ENCODE results near the gene LIG4. TPM values are rescaled to one million over a fixed set of nuclear protein-coding genes. Genes with fewer than 3 reads are reported as not detected.

The LIG4 gene
- 10 to 100 TPM in 4 of 6 donors, 1 to 10 TPM in 2; 8.7 to 13.2 (median 11.2) TPM for polyA plus RNA-seq (ENCODE audit: low read depth in 6 of 6)

DNA sequence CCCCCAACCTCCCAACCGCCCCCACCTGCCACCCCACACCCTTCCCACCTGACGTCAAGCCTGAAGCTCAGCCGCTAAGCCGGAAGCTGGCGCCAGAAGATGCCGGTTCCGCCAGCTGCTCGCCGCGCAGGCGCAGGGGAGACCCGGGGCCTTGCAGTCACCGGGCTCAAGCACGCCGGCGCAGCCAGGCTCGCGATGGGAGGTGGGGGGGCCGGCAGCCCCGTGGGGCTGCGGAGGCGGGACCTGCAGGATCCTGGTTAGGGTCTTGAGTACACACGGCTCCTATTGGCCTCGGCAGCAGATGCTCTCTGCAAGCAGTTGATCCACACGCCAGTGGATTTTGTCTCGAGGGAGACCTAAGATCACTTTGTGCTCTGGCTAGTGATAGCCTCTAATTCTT is at the start of gene LIG4:
Gene LIG4, minus strand, starts transcription at position 101 of the 400 bp plus-strand sequence. CDS start 4,268 bp downstream, outside the sequence.
- peak; percentile 60 to 68 for ATAC-seq (ENCODE audit: low read depth in 2 of 2)
- Mint-ChIP-seq H3K4me1 (peaks cover 38 to 76% (median 48%) of the 10 kb centered on the region in 3 donors), H3K9me3 (no peaks in the 10 kb centered on the region), H3K27ac (peak within 1 kb of the TSS; percentile 94 to 98 (median 97)), H3K36me3 (peaks cover 6% of the 10 kb centered on the region in 2 donors), H3K4me3 (peak within 1 kb of the TSS; percentile 83 to 100 (median 96)), H3K27me3 (no peaks in the 10 kb centered on the region)
- peak; percentile 94 for DNase-seq

DNA sequence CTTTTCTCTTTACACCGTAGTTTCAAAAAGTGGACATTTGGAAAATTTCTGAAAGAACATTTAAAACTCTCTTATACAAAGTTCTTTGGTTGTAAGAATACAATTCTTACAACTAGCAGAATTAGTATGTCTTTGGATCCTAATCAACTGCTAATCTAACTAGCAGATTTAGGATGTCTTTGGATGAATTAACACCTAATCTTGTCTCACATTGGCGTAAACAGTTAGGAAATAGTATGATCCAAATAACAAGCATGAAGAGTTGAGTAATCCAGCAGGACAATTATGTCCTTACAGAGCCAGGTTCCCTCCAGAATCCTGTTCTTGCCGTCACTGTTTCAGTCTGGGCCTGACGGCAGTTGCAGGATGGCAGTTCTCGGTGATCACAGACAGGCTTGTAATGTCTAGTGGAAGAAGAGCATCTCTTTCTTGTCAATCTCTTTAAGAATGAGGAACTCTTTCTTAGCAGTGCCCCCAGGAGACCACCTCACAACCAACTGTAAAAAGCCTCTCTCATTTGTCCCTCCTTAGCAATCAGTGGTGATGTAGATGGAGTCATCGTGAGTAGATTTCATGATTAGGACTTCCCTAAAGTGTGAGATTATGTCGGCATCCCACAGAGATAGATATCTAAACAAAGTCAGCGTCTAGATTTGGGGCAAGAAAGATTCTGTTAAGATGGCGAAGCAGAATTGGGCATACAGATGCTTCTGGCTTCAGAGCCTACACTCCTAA is 48.5 kb upstream of the LIG4 start:
- H3K4me1 Mint-ChIP-seq: peaks cover 16 to 25% (median 18%) of the 10 kb centered on the region in 3 donors
- no peak for DNase-seq
- peaks cover 7 to 11% of the 10 kb centered on the region in 2 donors for H3K36me3 Mint-ChIP-seq
- H3K27ac Mint-ChIP-seq: peak overlapping the region in 1 of 6 donors; percentile 47
- no peak overlapping the region for H3K4me3 Mint-ChIP-seq
- H3K27me3 Mint-ChIP-seq: no peaks in the 10 kb centered on the region
- ATAC-seq (ENCODE audit: low read depth in 2 of 2): no peak
- H3K9me3 Mint-ChIP-seq: peaks cover 0 to 4% (median 0%) of the 10 kb centered on the region in 7 donors

DNA sequence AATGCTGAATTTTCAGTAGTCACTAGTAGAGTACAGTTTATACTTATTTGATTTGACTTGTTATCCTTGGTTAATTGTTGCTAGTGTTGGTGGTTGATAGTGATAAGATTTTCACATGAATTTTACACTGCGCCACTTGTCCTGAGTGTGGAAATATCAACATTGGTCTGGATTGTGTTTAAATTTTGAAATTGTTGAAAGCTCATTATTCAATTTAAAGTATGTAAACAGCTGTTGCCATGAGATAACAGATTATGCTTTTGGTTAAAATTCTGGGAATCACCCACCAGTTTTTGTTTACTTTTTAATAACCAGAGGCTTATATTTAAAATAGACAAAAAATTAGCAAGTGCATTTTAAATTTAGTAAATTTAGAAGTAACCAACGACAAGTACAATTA is 41.9 kb upstream of the LIG4 start:
- no peaks in the 10 kb centered on the region for H3K4me1 Mint-ChIP-seq
- H3K27me3 Mint-ChIP-seq: no peaks in the 10 kb centered on the region
- H3K27ac Mint-ChIP-seq: no peak overlapping the region
- H3K9me3 Mint-ChIP-seq: peaks cover 0 to 2% (median 0%) of the 10 kb centered on the region in 7 donors
- peaks cover 7 to 10% of the 10 kb centered on the region in 2 donors for H3K36me3 Mint-ChIP-seq
- no peak overlapping the region for H3K4me3 Mint-ChIP-seq
- ATAC-seq (ENCODE audit: low read depth in 2 of 2) (no peak), DNase-seq (no peak)

DNA sequence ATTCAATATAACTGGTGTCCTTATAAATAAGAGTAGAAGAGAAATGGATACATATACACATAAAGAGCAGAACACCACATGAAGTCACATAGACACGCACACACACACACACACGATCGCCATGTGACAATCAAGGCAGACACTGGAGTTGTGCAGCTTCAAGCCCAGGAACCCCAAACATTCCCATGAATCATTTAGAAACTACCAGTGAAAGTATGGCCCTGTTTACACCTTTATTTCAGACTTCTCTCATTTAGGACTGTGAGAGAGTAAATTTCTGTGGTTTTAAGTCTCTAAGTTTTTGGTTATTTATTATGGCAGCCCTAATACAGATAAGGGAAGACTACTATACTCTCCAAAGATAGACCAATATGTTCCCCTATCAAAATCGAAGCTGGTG is 33.8 kb upstream of the LIG4 start:
- ATAC-seq (ENCODE audit: low read depth in 2 of 2): no peak
- Mint-ChIP-seq H3K27ac (peak overlapping the region in 1 of 6 donors; percentile 21), H3K9me3 (peaks cover 11 to 34% (median 25%) of the 10 kb centered on the region in 7 donors), H3K27me3 (no peaks in the 10 kb centered on the region), H3K4me1 (no peaks in the 10 kb centered on the region), H3K4me3 (no peak overlapping the region), H3K36me3 (peaks cover 9 to 25% of the 10 kb centered on the region in 2 donors)
- no peak for DNase-seq

DNA sequence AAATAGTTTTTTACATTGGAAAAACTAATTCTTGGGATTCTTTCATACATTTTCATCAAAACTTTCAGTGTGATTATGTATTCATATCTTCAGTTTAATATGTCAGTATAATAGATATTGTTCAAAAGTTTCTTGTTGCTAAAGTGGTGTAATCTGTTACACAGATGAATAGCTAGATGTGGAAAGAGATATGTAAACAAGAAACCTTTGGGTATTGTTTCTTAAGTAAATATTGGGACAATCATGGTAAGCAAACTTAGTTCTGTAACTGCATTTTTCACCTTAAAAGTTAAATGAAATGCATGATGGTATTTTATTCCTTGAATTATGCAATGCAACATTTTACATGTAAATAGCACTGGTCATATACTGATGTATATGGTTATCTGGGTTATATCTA is 15.0 kb upstream of the LIG4 start:
- H3K36me3 Mint-ChIP-seq: peaks cover 7 to 12% of the 10 kb centered on the region in 2 donors

GRCh38 chr13:108227651-108228272 is 12.4 kb upstream of the LIG4 start:
- Mint-ChIP-seq H3K4me3 (no peak overlapping the region), H3K9me3 (no peaks in the 10 kb centered on the region), H3K27me3 (no peaks in the 10 kb centered on the region), H3K36me3 (peaks cover 0 to 8% of the 10 kb centered on the region in 2 donors), H3K27ac (no peak overlapping the region), H3K4me1 (peaks cover 27 to 43% (median 38%) of the 10 kb centered on the region in 3 donors)
- DNase-seq (peak; percentile 38), ATAC-seq (ENCODE audit: low read depth in 2 of 2) (peak in 1 of 2 donors; percentile 40)

More for the DNA sequence above, 15.0 kb upstream of the LIG4 start:
- DNase-seq: no peak
- Mint-ChIP-seq H3K27ac (no peak overlapping the region), H3K9me3 (no peaks in the 10 kb centered on the region), H3K4me3 (no peak overlapping the region), H3K4me1 (peaks cover 24 to 34% (median 26%) of the 10 kb centered on the region in 3 donors), H3K27me3 (no peaks in the 10 kb centered on the region)
- no peak for ATAC-seq (ENCODE audit: low read depth in 2 of 2)

- Mint-ChIP-seq H3K27me3 (no peaks in the 10 kb centered on the region), H3K4me1 (peaks cover 27 to 37% (median 31%) of the 10 kb centered on the region in 3 donors), H3K27ac (peak overlapping the region in 4 of 6 donors; percentile 2 to 90 (median 58)), H3K9me3 (no peaks in the 10 kb centered on the region), H3K4me3 (no peak overlapping the region), H3K36me3 (peaks cover 0 to 8% of the 10 kb centered on the region in 2 donors)
- DNase-seq: no peak
- ATAC-seq (ENCODE audit: low read depth in 2 of 2): peak; percentile 30 to 56
Measured at GRCh38 chr13:108226184-108226583, 10.8 kb upstream of the LIG4 start.

- Mint-ChIP-seq H3K4me3 (peak overlapping the region in 2 of 8 donors; percentile 1 to 11), H3K4me1 (peaks cover 29 to 37% (median 31%) of the 10 kb centered on the region in 3 donors), H3K27ac (peak overlapping the region in 5 of 6 donors; percentile 2 to 90 (median 67)), H3K9me3 (no peaks in the 10 kb centered on the region), H3K36me3 (peaks cover 0 to 8% of the 10 kb centered on the region in 2 donors), H3K27me3 (no peaks in the 10 kb centered on the region)
- DNase-seq: no peak
- no peak for ATAC-seq (ENCODE audit: low read depth in 2 of 2)
Measured at GRCh38 chr13:108225440-108225839, 10.1 kb upstream of the LIG4 start.

GRCh38 chr13:108223687-108224503 is 8.6 kb upstream of the LIG4 start:
- DNase-seq (no peak), ATAC-seq (ENCODE audit: low read depth in 2 of 2) (no peak)
- no peaks in the 10 kb centered on the region for H3K9me3 Mint-ChIP-seq
- H3K27ac Mint-ChIP-seq: no peak overlapping the region
- no peak overlapping the region for H3K4me3 Mint-ChIP-seq
- no peaks in the 10 kb centered on the region for H3K36me3 Mint-ChIP-seq
- H3K27me3 Mint-ChIP-seq: no peaks in the 10 kb centered on the region
- peaks cover 36 to 48% (median 46%) of the 10 kb centered on the region in 3 donors for H3K4me1 Mint-ChIP-seq

- Mint-ChIP-seq H3K4me1 (peaks cover 31 to 48% (median 33%) of the 10 kb centered on the region in 3 donors), H3K4me3 (peak overlapping the region; percentile 12 to 100 (median 96)), H3K9me3 (no peaks in the 10 kb centered on the region), H3K36me3 (peaks cover 0 to 6% of the 10 kb centered on the region in 2 donors), H3K27ac (peak overlapping the region in 5 of 6 donors; percentile 38 to 97 (median 92)), H3K27me3 (no peaks in the 10 kb centered on the region)
- no peak for DNase-seq
- ATAC-seq (ENCODE audit: low read depth in 2 of 2): no peak
Measured at GRCh38 chr13:108220041-108220440, 4.7 kb upstream of the LIG4 start.

- Mint-ChIP-seq H3K4me3 (peak within 1 kb of the TSS; percentile 96 to 100 (median 97)), H3K4me1 (peaks cover 33 to 54% (median 36%) of the 10 kb centered on the region in 3 donors), H3K27me3 (no peaks in the 10 kb centered on the region), H3K36me3 (peaks cover 0 to 6% of the 10 kb centered on the region in 2 donors), H3K9me3 (no peaks in the 10 kb centered on the region), H3K27ac (peak within 1 kb of the TSS; percentile 97 to 99 (median 98))
- peak; percentile 64 to 68 for ATAC-seq (ENCODE audit: low read depth in 2 of 2)
- DNase-seq: peak; percentile 91
Measured at GRCh38 chr13:108218044-108218974, 3.0 kb upstream of the LIG4 start, which contains the start of gene ABHD13. ABHD13 (plus strand) TSS chr13:108218392; CDS start chr13:108229219, 10,827 bp downstream.
